GM12873 (cell line): Measurements from ENCODE around the gene KCNJ15.

ENCODE experiments used
- TF ChIP-seq, protein P1 (sequence below): IDR thresholded peaks from 2 replicates; pipeline ENCODE4 v1.5.1; 2012; ENCODE audit warnings: low read depth, mild to moderate bottlenecking, moderate library complexity, low read length, control low read depth; ENCODE audit not compliant: insufficient read depth; ENCODE audit errors: missing control alignments

Gene KCNJ15

DNA sequence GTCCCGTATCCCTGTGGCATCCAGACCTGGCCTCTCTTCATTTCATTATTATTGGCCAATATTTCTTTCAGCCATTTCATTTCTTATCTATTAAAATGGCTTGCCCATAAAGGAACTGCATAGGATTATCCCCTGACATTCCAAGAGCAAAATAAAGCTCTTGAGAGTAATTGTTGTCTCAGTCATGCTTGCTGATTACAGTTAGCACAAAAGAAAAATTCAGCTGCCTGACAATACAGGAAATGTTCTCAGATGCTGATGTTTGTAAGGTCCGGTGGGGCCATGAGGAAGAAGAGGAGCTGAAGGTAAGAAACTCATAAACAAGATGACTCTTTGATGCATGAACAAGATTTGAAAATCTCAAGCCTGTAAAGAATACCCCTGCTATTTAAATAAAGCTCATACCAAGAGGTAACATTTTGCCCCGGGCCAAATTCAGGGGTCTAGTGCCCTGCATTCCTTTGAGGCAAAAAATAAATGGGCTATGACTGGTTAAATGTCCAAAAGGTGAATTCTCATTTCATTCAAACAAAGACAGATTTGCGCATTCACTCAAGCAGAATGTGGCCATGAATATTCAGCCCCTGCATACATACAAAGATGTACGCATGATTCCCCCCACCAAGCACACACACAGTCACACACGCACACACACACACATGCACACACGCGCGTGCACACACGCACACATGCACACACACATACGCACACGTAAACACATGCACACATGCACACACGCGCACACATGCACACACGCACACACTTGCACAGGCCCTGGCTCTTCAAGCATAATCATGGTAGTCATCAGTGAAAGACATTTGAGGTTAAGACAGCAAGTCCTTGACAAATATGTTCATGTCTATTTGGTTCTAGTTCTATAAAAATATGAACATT is 44.8 kb downstream of the KCNJ15 start:
- TF ChIP-seq, protein P1, sequence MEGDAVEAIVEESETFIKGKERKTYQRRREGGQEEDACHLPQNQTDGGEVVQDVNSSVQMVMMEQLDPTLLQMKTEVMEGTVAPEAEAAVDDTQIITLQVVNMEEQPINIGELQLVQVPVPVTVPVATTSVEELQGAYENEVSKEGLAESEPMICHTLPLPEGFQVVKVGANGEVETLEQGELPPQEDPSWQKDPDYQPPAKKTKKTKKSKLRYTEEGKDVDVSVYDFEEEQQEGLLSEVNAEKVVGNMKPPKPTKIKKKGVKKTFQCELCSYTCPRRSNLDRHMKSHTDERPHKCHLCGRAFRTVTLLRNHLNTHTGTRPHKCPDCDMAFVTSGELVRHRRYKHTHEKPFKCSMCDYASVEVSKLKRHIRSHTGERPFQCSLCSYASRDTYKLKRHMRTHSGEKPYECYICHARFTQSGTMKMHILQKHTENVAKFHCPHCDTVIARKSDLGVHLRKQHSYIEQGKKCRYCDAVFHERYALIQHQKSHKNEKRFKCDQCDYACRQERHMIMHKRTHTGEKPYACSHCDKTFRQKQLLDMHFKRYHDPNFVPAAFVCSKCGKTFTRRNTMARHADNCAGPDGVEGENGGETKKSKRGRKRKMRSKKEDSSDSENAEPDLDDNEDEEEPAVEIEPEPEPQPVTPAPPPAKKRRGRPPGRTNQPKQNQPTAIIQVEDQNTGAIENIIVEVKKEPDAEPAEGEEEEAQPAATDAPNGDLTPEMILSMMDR: no peak

DNA sequence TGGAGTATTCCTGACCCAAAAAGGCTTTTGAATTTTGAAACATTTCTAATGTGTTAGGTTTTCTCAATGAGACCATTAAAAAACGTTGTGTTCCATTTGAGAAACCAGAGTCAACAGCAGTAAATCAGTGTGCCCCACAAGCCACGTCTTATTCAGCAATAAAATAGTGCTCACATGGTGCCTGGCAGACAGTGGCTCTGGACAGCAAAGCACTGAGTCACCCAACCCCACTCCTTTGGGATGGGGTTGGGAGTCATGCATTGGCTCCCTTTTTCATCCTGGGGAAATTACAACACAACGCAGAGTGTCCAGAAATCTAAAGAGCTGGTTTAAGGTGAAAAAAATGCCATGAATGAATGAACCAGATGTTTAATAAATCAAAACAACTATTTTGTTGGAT is 46.5 kb downstream of the KCNJ15 start:
- TF ChIP-seq, protein P1: no peak

DNA sequence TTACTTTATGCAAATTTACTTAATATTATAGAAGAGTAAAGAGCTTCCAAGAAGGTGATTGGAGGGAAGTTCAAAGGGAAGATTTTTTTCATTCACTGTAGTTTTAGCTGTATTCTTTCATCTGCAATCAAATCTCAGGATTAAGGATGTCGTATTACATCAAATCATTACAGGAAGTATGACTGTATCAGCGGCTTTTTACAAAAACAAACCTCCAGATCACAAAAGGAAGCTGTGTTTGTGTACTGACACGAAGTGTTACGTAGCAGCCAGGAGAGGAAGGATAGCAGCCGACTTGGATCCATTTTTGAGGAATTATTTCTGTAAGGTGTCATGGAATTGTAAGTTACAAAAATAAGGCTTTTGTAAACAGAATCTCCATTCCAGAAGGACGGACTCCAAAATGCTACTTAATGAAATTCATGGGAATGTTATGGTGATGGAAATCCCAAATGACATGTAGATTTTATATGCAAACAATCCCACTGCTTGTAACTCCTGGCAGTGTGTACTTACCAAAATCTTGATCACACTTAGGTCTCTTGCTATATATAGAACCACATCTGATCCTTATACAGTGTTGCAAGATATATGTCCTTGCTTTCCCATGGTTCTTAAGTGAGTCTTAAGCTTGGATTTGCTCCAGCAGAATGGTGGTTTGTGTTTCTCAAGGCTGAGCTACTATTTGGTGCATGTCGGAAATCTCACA is 49.8 kb downstream of the KCNJ15 start:
- TF ChIP-seq, protein P1: no peak

DNA sequence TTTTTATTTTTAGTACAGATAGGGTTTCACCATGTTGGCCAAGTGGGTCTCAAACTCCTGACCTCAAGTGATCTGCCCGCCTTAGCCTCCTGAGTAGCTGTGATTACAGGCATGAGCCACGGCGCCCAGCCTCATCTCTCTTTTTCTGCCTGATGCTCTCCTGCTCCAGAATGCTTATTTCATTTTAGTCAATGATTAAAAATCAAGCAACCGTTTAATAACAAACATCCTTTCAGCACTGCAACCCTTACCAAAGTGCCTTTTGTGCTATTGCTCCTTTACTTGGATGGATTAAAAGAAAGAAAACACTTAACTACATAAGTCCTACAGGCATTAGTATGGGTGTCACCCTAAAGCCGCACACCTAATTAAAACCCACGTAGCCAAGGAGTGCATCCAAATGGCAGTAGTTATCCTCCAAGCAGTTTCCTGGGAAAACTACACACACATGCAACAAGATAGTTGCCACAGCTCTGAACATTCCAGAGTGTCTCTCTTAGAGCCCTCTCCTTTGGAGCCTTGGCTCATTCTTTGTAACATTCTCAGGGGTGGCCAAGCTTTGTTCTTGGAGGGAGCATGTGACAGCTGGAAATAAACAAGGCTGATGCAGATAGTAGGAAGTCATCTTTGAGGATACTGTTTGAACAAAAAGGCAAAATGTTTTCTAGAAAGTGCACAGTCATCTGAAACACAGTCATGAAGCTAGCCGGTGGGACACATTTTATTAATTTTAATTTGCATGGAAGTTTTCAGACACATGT is 51.2 kb downstream of the KCNJ15 start:
- TF ChIP-seq, protein P1: no peak

DNA sequence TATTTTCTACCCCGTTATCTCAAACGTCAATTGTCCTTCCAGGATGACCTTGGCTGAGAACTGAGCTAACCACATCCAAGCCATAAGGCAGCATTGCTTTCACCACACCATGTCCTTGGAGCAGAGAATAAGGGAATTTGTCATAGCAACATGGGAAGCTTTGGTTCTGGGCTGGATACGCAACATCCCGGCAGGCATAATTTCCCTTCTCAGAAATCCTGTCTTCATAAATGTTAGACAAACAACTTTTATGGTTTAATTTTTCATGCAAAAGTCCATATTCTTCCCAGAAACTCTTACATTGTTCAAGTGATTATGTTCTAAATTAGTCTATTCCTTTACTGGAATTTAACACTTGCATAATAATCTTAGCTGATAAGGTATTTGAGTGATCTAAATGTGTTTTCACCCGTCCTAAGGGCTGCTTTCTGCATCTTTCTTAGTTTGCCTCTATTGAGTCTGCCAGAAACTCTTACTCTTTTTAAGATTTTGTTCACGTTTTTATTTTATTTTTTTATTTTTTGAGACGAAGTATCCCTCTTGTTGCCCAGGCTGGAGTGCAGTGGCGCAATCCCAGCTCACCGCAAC is 51.8 kb downstream of the KCNJ15 start:
- TF ChIP-seq, protein P1: no peak

DNA sequence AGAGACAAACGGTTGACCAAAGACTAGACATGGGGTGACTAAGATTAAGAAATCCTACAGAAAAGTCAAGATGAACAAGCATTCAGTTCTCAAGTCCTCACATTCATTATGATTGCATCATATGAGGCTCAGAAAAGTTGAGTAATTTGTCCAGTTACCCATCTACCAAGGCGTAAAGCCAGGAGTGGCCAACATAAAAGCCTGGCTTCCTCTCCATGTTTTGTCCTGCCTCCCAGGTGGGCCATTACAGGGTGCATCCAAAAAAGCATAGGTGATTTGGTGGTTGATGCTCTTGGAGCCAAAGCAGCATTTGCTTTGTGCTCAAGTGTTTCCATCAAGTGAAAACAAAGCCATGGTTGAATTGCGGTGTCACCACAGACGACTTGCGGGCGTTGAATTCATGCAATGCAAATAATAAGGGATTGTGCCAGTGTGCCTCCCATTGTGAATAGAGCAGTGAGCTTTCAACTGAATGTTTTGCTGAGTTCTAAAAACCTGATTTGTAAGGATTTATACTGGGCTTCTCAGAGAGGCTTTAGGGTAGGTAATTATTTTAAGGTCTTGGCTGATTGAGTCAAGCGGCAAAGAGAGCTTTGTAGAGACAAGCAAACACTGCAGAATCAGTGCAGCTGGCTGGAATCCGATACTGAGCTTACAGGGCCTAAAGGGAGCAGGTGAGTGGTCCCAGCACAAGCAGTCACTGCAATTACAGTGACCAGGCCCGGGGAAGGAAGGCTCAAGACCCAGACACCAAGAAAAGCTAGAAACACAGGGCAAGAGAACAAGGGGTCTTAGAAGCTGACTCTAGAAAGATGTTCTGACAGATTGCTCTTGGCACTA is 54.1 kb downstream of the KCNJ15 start:
- TF ChIP-seq, protein P1: no peak
